Muscle of back (tissue), 13 donors: ENCODE results near the gene ZNF790. TPM values are rescaled to one million over a fixed set of nuclear protein-coding genes. Genes with fewer than 3 reads are reported as not detected.

Experiments
- DNase-seq, 3 donors: peaks; one replicate each; pipeline versions ENCODE4 v3.0.0 to v3.0.0-alpha.2; 2013
- long read RNA-seq, 9 donors: transcript quantifications; one replicate each; lab custom pipeline, GENCODE V29; 2026
- polyA plus RNA-seq, 10 donors: library from polyadenylated mRNA; unstranded; fragments of 120-200 nt; gene quantifications; one replicate each; pipeline ENCODE4 v1.2.1, GENCODE V29; 2013; ENCODE audit not compliant: insufficient read length in 10 of 10

ZNF790 gene
- polyA plus RNA-seq, result 10 to 100 TPM in 1 of 10 donors, 1 to 10 TPM in 9; 6.1 to 10.5 (median 7.8) TPM
- long read RNA-seq, donor 1, partial matches to known transcripts, result 0 of 1 reads
- long read RNA-seq, donor 1, other reads (novel, unspliced or antisense), result 0 of 1 reads
- long read RNA-seq, donor 2, partial matches to known transcripts, result 0 of 2 reads
- long read RNA-seq, donor 2, other reads (novel, unspliced or antisense), result 0 of 2 reads
- long read RNA-seq, donor 3, result 0 reads
- long read RNA-seq, donor 4, result 0 reads
- long read RNA-seq, donor 5, partial matches to known transcripts, result 0 of 1 reads
- long read RNA-seq, donor 5, other reads (novel, unspliced or antisense), result 0 of 1 reads
- long read RNA-seq, donor 6, result 0 reads
- long read RNA-seq, donor 7, partial matches to known transcripts, result 0 of 2 reads
- long read RNA-seq, donor 7, other reads (novel, unspliced or antisense), result 0 of 2 reads
- long read RNA-seq, donor 8, partial matches to known transcripts, result 0 of 1 reads
- long read RNA-seq, donor 8, other reads (novel, unspliced or antisense), result 0 of 1 reads
- long read RNA-seq, donor 9, result 0 reads

DNA sequence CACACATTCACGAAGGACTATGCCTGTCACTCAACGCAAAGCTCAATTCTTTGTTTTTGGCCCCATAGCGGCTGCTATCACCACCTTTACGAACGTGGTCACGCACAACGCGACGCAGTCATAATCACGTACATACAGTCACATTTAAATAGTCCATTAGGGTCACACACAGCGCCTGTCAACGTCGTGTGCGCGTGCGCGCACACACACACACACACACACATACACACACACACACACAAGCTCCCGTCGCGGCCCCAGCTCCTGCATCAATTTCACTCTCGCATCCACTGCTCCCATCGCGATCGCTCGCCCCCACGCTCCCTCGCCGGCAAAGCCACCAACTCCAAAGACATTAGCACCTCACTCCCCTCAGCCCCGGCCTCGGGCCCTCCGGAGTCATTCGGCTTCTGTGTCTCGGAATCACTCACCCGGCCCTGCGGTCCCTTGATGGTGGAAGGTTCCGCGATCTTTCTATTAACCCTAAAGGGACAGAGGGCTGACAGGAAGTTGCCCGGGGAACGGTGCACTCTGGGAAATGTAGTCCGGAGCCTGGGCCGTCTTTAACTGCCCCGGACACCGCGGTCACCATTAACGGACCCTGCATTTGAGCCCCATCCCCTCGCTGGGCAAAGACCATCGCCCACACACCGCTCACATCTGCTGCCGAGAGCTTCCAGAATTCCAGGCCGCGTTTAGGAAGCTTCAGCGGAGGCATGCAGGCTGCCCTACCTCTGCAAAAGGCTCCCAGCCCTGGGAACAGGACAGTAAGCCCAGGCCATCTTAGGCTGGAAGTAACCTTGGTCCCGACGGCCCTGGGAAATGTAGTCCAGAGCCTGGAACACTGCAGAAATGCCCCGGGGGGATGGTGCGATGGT lies at the start of gene ZNF790:
Gene ZNF790 (minus strand): TSS at position 482 of the 878 bp plus-strand sequence. CDS start 12,768 bp downstream, outside the sequence.
- DNase-seq, result peak; percentile 93 to 98 (median 95)

DNA sequence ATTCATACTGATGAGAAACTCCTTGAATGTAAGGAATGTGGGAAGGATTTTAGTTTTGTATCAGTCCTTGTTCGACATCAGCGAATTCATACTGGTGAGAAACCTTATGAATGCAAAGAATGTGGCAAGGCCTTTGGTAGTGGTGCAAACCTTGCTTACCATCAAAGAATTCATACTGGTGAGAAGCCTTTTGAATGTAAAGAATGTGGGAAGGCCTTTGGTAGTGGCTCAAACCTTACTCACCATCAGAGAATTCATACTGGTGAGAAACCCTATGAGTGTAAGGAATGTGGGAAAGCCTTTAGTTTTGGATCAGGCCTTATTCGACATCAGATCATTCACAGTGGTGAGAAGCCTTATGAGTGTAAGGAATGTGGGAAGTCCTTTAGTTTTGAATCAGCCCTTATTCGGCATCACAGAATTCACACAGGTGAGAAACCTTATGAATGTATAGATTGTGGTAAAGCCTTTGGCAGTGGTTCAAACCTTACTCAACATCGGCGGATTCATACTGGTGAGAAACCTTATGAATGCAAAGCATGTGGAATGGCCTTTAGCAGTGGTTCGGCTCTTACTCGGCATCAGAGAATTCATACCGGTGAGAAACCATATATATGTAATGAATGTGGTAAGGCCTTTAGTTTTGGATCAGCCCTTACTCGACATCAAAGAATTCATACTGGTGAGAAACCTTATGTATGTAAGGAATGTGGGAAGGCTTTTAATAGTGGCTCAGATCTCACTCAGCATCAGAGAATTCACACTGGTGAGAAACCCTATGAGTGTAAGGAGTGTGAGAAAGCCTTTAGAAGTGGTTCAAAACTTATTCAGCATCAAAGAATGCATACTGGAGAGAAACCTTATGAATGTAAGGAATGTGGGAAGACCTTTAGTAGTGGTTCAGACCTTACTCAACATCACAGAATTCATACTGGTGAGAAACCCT lies 39.1 kb upstream of the ZNF790 start:
- no peak for DNase-seq

DNA sequence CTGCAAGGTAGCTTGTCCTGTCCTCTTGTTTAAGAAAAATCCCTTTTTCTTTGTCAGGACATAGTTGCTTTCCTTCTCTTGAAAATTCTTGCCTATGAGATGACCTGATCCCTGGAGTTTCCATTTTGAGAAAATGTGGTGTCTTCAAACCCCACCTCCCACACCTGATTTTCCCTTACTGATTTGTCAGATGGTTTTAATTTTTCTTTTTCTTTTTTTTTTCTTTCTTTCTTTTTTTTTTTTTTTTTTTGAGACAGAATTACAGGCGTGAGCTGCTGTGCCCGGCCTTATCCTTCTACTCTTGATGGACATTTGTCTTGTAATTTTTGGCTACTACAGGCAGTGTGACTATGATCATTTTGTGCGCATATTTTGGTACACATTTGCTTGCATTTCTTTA lies 13.7 kb upstream of the ZNF790 start:
- no peak for DNase-seq

DNA sequence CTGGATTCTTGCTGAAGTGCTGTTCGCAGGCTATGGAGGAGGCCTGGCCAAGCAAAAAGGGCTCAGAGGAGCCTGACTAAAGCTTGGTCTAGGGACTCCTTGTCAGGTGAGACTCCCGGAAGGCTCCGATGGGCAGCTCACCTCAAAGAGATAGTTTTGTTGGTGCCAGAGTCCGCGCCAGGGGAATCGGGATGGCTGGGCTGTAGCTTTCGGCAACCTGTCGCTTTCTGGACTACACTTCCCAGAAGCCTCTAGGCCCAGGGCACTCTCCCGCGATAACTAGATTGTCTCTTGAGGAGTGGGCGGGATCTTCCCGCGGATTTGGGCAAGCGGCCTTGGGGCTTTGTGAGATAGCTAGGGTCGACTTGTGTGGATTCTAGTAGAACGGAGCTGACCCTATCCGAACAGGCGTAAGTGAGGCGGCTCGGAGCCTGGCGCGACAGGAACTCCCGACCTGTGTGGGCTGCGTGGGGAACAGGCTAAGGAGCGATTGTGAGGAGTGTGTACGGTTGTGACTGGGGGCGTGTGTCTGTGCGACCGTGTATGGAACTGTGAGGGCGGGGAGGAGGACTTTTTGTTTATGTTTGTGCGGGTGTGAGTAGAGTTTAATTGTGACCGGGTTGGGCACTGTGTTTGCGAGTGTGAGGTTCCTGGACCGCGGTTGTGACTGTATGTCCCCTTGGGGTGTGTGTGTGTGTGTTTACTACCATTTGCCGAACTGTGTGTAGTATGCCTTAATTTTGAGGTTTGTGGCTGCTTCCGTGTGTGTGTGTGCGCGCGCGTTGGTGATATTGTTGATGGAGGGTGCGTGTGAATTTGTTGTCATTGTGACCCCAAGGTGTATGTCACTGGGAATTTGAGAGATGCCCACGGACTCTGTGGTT lies 12.6 kb upstream of the ZNF790 start, which contains the start of gene ZNF345:
Gene ZNF345 (plus strand): TSS at position 318 of the 884 bp plus-strand sequence. CDS start 25,955 bp downstream, outside the sequence.
- peak; percentile 96 to 99 (median 97) for DNase-seq

DNA sequence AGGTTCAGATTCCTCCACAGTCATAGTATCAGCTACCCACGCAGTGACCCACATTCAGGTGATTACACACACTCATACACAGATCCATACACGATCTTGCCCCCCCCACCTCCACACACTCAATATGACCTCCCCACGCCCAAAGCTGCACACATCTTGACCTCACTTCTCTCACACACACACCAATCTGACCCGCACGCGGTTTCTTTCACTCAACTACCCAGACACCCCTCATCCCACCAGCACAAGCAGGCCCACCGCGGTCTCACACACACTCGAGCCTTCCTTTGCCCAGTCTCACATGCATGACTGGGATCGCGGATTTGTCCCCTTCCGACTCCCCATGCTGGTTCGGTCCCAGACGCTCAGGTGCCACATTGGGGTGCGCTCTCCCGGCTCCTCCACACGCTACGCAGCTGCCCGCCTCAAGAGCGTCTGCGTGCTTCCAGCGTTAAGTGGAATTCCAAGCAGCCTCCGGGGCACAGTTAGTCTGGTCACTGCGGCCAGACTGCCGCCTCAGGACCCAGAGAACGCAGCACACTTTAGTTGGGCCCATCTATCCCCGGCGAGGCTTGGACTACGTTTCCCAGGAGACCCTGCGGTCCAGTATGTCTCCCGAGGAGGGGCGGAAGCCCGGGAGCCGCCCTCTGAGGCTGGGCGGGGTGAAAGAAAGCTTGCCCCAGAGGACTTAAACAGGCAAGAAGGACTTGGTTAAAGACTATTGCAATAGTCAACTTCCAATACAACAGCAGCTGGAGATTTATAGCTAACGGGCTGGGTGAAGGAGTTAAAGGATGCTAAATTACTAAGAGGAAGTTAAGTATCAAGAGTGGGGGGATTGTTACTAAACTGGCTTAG lies 11.7 kb upstream of the ZNF790 start:
- peak; percentile 90 to 98 (median 93) for DNase-seq

DNA sequence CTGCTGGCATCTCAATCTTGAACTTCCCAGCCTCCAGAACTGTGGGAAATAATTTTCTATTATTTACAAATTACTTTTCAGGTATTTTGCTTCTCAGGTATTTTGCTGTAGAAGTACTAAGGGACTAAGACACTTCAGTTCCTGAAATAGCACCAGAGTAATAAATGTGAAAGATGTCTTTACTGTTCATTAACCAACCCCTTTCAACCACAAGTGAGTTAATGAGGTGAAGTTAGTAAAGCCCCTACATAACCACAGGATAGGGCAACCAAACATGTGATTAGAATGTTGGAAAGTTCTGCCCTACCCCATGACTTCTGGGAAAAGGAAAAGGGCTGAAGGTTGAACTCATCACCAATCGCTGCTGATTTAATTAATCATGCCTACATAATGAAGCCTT lies 9.8 kb upstream of the ZNF790 start:
- DNase-seq, result no peak

DNA sequence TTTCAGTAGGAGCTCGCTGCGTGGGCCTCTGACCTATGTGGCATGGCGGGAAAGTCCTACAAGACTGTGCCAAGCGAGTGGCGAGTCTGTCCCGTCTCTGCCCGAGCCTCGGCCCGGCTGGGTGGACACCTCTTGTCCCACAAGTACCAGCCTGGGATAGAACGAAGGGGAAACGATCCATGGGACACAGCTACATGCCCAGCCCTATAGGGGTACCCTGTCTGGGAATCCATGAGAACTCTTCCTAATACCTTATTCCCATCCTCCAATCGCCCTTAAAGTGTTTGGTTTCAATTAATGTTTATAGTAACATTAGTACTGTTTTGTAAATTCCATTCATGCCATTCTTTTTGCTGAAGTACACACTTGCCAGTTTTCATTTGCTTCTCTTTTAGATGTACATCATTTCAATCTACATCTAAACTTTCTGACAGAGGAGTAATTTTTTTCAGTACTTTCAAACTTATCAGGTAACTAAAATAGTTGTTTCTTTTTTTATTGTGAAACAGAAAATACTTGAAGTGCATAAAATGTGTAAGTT lies 667 bp upstream of the ZNF790 start:
- DNase-seq, result no peak

DNA sequence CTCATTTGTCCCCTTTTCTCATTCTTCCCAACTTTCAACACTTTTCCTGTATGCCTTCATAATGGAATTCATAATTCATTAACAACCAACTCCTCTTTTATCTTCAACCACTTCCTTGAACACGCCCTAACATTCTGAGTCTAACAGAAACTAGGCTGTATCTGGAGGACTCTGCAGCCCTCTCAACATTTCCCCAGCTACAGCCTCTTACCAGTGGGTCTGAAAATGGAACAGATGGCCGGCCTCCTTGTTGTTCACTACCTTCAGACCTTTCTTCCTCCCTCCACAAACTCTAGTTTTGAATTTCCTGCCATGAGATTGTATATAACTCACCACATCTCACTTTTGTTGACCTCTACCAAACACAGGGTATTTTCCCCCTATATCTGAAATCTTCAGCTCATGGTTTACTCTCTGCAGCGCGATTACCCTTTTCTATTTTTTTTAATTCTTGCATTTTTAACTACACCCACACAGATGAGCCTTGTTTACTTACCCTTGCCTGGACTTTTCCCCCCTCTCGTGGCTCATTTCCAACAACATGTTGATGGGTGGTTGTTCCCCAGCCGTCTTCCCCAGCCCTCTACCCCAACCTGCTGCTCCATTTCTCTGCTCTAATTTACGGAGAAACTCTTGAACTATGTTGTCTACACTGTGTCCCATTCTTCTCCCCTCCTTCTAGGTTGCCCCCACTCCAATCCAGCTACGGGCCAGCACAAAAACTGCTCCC lies 846 bp downstream of the ZNF790 start:
- no peak for DNase-seq

DNA sequence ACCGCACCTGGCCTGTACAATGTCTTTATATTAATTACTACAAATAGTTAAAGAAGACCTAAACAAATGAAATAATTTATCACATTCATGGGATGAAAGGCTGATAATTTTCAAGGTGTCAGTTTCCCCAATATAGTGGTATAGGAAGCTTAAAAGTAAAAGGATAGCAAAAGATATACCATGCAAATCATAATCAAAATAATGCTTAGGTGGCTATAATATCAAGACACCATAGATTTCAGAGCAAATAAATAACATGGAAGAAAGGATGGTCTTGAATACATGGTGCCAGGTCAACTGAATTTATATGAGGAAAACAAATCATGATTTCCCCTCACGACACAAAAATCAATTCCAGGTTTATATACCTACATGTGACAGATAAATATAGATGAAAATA lies 4.8 kb downstream of the ZNF790 start:
- no peak for DNase-seq

DNA sequence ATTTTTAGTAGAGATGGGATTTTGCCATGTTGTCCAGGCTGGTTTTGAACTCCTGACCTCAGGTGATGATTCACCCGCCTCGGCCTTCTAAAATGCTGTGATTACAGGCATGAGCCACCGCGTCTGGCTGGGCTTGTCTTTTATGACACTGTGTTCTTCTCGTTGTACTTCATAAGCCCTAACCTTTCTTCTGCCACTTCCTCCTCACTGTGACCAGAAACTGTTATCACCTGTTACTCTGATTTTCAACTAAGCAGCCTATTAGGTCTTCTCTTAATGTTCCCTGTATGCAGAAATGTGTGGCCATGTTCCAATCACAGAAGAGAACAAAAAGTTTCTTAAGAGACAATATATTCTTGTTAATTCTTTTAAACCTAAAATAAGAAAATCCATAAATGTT lies 16.4 kb downstream of the ZNF790 start:
- DNase-seq, result no peak

DNA sequence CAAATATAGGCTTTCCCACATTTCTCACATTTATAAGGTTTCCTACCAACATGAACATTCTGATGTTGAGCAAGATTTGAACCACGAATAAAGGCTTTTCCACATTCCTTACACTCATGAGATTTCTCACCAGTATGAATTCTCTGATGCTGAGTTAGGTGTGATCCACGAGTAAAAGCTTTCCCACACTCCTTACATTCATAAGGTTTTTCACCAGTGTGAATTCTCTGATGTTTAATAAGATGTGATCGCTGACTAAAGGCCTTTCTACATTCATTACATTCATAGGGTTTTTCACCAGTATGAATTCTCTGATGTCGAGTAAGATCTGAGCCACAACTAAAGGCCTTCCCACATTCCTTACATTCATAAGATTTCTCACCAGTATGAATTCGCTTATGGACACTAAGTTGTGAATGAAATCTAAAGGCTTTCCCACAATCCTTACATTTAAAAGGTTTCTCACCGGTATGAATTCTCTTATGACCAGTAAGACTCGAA lies 19.0 kb downstream of the ZNF790 start:
- no peak for DNase-seq

DNA sequence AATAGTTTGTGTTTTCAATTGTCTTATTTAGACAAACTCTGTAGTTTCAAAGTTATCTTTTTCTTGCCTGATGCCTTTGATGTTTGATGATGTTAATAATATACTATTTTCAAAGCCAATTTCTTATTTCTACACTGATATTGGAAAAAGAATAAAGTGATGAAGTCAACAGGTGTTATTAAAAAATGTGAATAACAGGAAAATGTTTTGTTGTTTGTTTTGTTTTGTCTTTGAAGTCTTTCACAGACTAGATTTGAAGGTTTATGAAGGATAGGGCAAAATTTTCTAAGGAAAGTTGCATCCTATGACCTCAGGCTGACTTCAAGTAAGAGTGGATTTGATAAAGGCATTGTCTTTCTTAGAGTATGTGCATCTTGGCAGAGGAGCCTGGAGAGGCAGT lies 31.2 kb downstream of the ZNF790 start:
- no peak for DNase-seq

DNA sequence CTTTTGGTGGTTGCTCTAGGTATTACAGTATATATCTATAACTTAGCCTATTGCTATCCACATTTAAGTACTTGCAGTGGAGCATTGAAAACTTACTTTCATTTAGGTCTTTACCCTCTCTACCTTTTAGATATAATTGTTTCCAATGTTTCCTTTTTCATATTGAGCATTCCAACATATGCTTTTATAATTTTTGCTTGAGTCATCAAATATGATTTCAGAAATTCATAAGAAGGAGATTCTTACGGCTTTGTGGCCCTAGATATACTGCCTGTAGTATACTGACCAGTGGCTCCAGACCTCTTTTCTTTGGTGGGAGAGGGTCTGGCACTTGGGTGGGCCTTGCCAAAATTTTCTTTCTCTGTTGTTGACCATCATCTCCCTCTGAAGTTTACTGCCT lies 32.8 kb downstream of the ZNF790 start:
- no peak for DNase-seq

DNA sequence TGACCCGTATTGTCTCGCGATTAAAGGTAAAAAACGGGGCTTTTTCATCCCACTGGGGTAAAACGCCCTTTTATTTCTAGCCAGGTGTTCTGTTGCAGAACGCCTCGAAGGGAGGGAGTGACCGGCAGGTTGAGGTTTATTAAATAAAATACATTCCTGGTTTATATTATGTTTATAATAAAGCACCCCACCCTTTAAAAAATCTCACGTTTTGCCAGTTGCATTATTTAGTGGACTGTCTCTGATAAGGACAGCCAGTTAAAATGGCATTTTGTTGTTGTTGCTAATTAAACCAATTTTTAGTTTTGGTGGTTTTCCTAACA lies 40.4 kb downstream of the ZNF790 start:
- no peak for DNase-seq

DNA sequence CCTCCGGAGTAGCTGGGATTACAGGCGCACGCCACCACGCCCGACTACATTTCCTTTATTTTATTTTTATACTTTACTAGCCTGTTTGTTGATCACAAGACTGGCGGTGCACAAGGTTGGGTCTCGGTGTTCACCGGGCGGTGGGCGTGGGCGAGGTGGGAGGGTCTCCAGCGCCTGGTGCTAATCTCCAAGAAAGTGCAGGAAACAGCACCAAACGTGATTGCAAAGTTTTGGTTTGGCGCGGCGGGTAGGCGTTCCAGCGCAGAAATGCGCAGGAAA lies 41.5 kb downstream of the ZNF790 start:
- DNase-seq, result no peak

DNA sequence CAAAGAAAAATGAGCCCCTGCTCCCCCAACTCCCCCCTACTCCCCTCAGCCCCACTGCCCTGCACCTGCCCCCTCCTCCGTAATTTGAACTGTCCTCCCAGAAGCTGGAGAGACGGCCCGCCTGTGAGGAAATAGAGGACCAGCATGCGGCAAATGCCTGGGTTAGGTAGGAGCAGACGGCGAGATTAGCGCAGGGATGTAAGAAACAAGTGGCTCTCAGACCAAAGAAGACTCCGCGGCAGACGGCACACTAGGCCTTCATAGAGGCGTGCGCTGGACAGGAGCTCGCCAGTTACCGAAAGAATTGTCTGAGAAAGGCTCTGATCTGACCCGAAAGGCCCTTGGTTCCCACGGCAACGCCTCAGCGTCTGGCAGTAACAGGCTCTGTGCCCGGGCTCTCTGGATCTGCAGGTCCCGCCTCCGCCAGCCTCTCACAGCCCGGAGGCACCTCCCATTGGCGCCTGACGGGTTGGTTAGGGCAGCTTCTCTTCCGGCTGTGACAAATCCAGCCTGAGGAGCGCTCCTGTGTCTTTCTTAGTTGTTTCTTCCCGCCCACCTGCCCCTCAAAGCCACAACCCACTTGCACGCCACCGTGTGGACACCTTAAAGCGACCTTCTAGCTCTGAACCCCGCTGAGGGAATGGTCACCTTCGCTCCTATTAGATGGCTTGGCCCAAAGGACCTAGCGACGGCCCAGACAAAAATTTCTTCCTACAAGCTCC lies 46.6 kb downstream of the ZNF790 start:
- peak in 2 of 3 donors; percentile 19 to 28 for DNase-seq

DNA sequence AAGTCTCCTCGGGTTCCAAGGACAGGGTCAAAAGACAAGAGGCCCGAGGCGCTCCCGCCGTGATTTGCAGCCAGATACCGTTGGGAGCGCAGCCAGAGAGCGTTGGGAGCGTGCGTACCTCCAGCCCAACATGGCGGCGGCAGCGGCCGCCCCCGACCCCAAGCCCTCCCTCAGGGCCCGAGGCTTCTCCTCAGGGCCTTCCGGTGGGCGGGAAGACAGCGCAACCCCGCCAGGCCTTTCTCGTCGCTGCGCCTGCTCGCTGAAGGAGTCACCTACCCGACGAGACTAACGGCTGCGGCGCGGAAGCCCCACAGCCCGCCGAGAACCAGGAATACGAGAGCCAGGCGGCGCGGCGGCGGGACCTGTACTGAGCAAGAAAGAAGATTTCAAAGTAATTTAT lies 62.4 kb downstream of the ZNF790 start:
- DNase-seq, result peak; percentile 17 to 71 (median 69)

DNA sequence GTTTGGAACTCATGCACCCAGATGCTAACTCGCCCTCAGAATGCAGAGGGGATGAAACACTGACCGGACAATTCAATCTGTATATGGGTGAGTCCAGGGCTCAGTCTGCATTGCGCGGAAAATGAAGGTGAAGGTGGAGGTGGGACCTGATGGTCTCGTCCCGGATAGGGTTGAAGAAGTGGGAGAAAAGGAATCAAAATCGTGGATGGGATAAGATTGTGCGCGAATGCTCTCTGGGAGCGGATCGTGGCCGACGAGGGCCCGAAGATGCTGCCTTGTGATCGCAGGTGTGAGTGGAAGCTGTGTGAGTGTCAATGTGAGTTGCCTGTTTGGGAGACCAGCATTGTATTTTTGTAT lies 65.0 kb downstream of the ZNF790 start:
- DNase-seq, result no peak
